Loucy (cell line): ENCODE data around the gene MSMO1.
"Not testable (repeated sequence)": the region's sequence is repeated elsewhere in the genome, so short reads cannot be mapped to it uniquely, and the experiment has no call there.

ENCODE experiments used
- H2AFZ ChIP-seq: fragments of 200-600 bp; sonication (generic); 2 replicates; pipeline ENCODE4 v1.6.0; 2016; ENCODE audit warnings: antibody characterized with exemption, mild to moderate bottlenecking, low read length, moderate library complexity
- H3F3A ChIP-seq: fragments of 200-600 bp; 2 replicates; pipeline ENCODE4 v1.6.0; 2016; ENCODE audit warnings: antibody characterized with exemption, low read depth, mild to moderate bottlenecking
- H3K27me3 ChIP-seq: fragments of 200-600 bp; sonication (generic); 2 replicates; pipeline ENCODE4 v1.6.1; 2014; ENCODE audit warnings: low read length, mild to moderate bottlenecking; ENCODE audit not compliant: insufficient read depth, poor library complexity, severe bottlenecking
- H3K36me3 ChIP-seq: fragments of 200-600 bp; sonication (generic); 2 replicates; pipeline ENCODE4 v1.6.1; 2016; ENCODE audit warnings: low read length; ENCODE audit not compliant: insufficient read depth
- H3K4me1 ChIP-seq: fragments of 200-600 bp; sonication (generic); 2 replicates; pipeline ENCODE4 v1.5.1; 2014; ENCODE audit warnings: low read length, mild to moderate bottlenecking; ENCODE audit not compliant: insufficient read depth, poor library complexity, severe bottlenecking
- H3K4me2 ChIP-seq: fragments of 200-600 bp; sonication (generic); 2 replicates; pipeline ENCODE4 v1.6.0; 2014; ENCODE audit warnings: antibody characterized with exemption, low read length, low read depth, mild to moderate bottlenecking; ENCODE audit not compliant: poor library complexity, severe bottlenecking
- H3K4me3 ChIP-seq: fragments of 200-600 bp; sonication (generic); 2 replicates; pipeline ENCODE4 v1.5.1; 2014; ENCODE audit warnings: low read length, mild to moderate bottlenecking, mixed read lengths; ENCODE audit not compliant: poor library complexity, severe bottlenecking
- H3K79me2 ChIP-seq: fragments of 200-600 bp; sonication (generic); 2 replicates; pipeline ENCODE4 v1.6.1; 2014; ENCODE audit warnings: low read length; ENCODE audit not compliant: insufficient read depth
- H3K9ac ChIP-seq: fragments of 200-600 bp; sonication (generic); 2 replicates; pipeline ENCODE4 v1.6.0; 2014; ENCODE audit warnings: mild to moderate bottlenecking, low read depth, low read length, moderate library complexity; ENCODE audit not compliant: poor library complexity, severe bottlenecking
- H3K9me2 ChIP-seq: fragments of 200-600 bp; sonication (generic); replicated peaks from 2 replicates; pipeline ENCODE4 v1.6.1; 2016; ENCODE audit warnings: low read depth, low read length, mixed read lengths
- H3K9me3 ChIP-seq: fragments of 200-600 bp; sonication (generic); 2 replicates; pipeline ENCODE4 v1.6.1; 2014; ENCODE audit warnings: mild to moderate bottlenecking, antibody characterized with exemption, low read length, low read depth; ENCODE audit not compliant: insufficient read depth
- H4K20me1 ChIP-seq: fragments of 200-600 bp; sonication (generic); 2 replicates; pipeline ENCODE4 v1.6.0; 2014; ENCODE audit warnings: antibody characterized with exemption, low read length, mild to moderate bottlenecking; ENCODE audit not compliant: insufficient read depth, poor library complexity, severe bottlenecking
- CTCF ChIP-seq: fragments of 200-600 bp; sonication (generic); conservative IDR thresholded peaks from 2 replicates; pipeline ENCODE4 v1.5.1; 2014; ENCODE audit warnings: mild to moderate bottlenecking, antibody characterized with exemption, low read length
- EZH2phosphoT487 ChIP-seq: fragments of 200-600 bp; IDR thresholded peaks from 2 replicates; pipeline ENCODE4 v1.6.1; 2018; ENCODE audit warnings: antibody characterized with exemption, mild to moderate bottlenecking, moderate library complexity, borderline replicate concordance

Gene MSMO1

GRCh38 chr4:165335163-165335703 lies 7.8 kb downstream of the MSMO1 start:
- Histone ChIP-seq H3K4me1 (peaks cover 79% of the 10 kb centered on the region), H4K20me1 (peaks cover 99% of the 10 kb centered on the region), H3K9ac (peak overlapping the region; percentile 95), H3F3A (no peaks in the 10 kb centered on the region), H3K4me2 (peak overlapping the region; percentile 97), H2AFZ (no peak overlapping the region), H3K9me3 (no peaks in the 10 kb centered on the region), H3K27me3 (no peaks in the 10 kb centered on the region), H3K4me3 (peak overlapping the region; percentile 93), H3K79me2 (peaks cover 99% of the 10 kb centered on the region), H3K36me3 (peaks cover 63% of the 10 kb centered on the region), H3K9me2 (no peaks in the 10 kb centered on the region)
- TF ChIP-seq CTCF (no peak), EZH2phosphoT487 (no peak)

- TF ChIP-seq CTCF: no peak
- TF ChIP-seq EZH2phosphoT487: no peak
- Histone ChIP-seq H3K9ac (peak overlapping the region; percentile 95), H2AFZ (no peak overlapping the region), H4K20me1 (peaks cover 99% of the 10 kb centered on the region), H3K4me1 (peaks cover 68% of the 10 kb centered on the region), H3K4me2 (peak overlapping the region; percentile 97), H3K36me3 (peaks cover 75% of the 10 kb centered on the region), H3K9me2 (no peaks in the 10 kb centered on the region), H3K9me3 (no peaks in the 10 kb centered on the region), H3F3A (peaks cover 3% of the 10 kb centered on the region; the same call in 1 of the 2 replicates), H3K4me3 (peak overlapping the region; percentile 93), H3K27me3 (no peaks in the 10 kb centered on the region), H3K79me2 (peaks cover 92% of the 10 kb centered on the region)
These were observed 9.3 kb downstream of the MSMO1 start for GRCh38 chr4:165336743-165337142.

GRCh38 chr4:165342340-165342739 lies 14.9 kb downstream of the MSMO1 start:
- H3K9me2 ChIP-seq, H3K4me3 ChIP-seq, H3K9me3 ChIP-seq, H2AFZ ChIP-seq, H3K27me3 ChIP-seq, H3K9ac ChIP-seq, H3K4me2 ChIP-seq: not testable (repeated sequence)
- peaks cover 36% of the 10 kb centered on the region for H3K79me2 ChIP-seq
- H3F3A ChIP-seq: peaks cover 18% of the 10 kb centered on the region; the same call in 1 of the 2 replicates
- peaks cover 56% of the 10 kb centered on the region for H3K36me3 ChIP-seq
- peaks cover 18% of the 10 kb centered on the region for H3K4me1 ChIP-seq
- peaks cover 61% of the 10 kb centered on the region for H4K20me1 ChIP-seq
